Uterus (tissue), 2 donors: ENCODE data around the gene C5.

ENCODE experiments used
- CTCF ChIP-seq, 4 experiments: fragments of 200-600 bp in 2 of 4; fragments of 450-650 bp in 2 of 4; sonication (generic) in 2 of 4; IDR thresholded peaks; one replicate each; pipeline ENCODE4 v1.5.1; 2016 to 2019; ENCODE audit warnings: antibody characterized with exemption in 4 of 4, mild to moderate bottlenecking in 2 of 4, moderate library complexity in 1 of 4
- POLR2A ChIP-seq, 2 donors: fragments of 450-650 bp; IDR thresholded peaks; one replicate each; pipeline ENCODE4 v1.6.1; 2016; ENCODE audit warnings: antibody characterized with exemption in 2 of 2, mild to moderate bottlenecking in 1 of 2, moderate library complexity in 1 of 2

GRCh38 chr9:121059998-121060636, 10.0 kb upstream of the C5 start:
- TF ChIP-seq CTCF (IDR thresholded peaks at IDR 0.05) (peak; percentile 65 to 73 (median 70)), POLR2A (IDR thresholded peaks at IDR 0.05) (no peak)
